SU-DHL-6 (cell line): ENCODE measurements around the gene RPS6KA6.

ENCODE experiments used
- H2AFZ ChIP-seq: fragments of 200-600 bp; sonication (generic); 2 replicates; pipeline ENCODE4 v1.6.1; 2014; ENCODE audit warnings: low read depth, mild to moderate bottlenecking, moderate library complexity, mixed read lengths, antibody characterized with exemption, low read length; ENCODE audit not compliant: severe bottlenecking
- H3F3A ChIP-seq: fragments of 200-600 bp; shearing (Covaris generic); 2 replicates; pipeline ENCODE4 v1.6.0; 2016; ENCODE audit warnings: antibody characterized with exemption, mild to moderate bottlenecking; ENCODE audit not compliant: insufficient read depth
- H3K27ac ChIP-seq: fragments of 200-600 bp; sonication (generic); 2 replicates; pipeline ENCODE4 v1.5.1; 2016; ENCODE audit warnings: low read depth, mild to moderate bottlenecking, low read length, moderate library complexity, mixed read lengths
- H3K27me3 ChIP-seq: fragments of 200-600 bp; sonication (generic), shearing (Covaris generic); 2 replicates; pipeline ENCODE4 v1.6.0; 2014; ENCODE audit warnings: mild to moderate bottlenecking, low read length
- H3K36me3 ChIP-seq: fragments of 200-600 bp; sonication (generic); 2 replicates; pipeline ENCODE4 v1.6.1; 2014; ENCODE audit warnings: mild to moderate bottlenecking, low read length, mixed read lengths
- H3K4me2 ChIP-seq: fragments of 300-600, 200-600 bp; shearing (Covaris generic), sonication (generic); 2 replicates; pipeline ENCODE4 v1.6.0; 2014; ENCODE audit warnings: low read length, low read depth, mild to moderate bottlenecking; ENCODE audit not compliant: poor library complexity, severe bottlenecking
- H3K4me3 ChIP-seq: fragments of 200-600 bp; sonication (generic); 2 replicates; pipeline ENCODE4 v1.5.1; 2014; ENCODE audit warnings: antibody characterized with exemption, low read length, mild to moderate bottlenecking, mixed read lengths; ENCODE audit not compliant: insufficient read depth, poor library complexity, severe bottlenecking
- H3K79me2 ChIP-seq: fragments of 200-600 bp; sonication (generic); 2 replicates; pipeline ENCODE4 v1.6.1; 2014; ENCODE audit warnings: mild to moderate bottlenecking, low read length, moderate library complexity; ENCODE audit not compliant: insufficient read depth
- H3K9ac ChIP-seq: fragments of 200-600 bp; sonication (generic); 2 replicates; pipeline ENCODE4 v1.7.0; 2014; ENCODE audit warnings: mild to moderate bottlenecking, low read length
- H3K9me2 ChIP-seq: fragments of 200-600 bp; sonication (generic); replicated peaks from 2 replicates; pipeline ENCODE4 v1.6.1; 2014; ENCODE audit warnings: low read length; ENCODE audit not compliant: insufficient read depth
- H3K9me3 ChIP-seq: fragments of 200-600 bp; sonication (generic); 2 replicates; pipeline ENCODE4 v1.6.1; 2014; ENCODE audit warnings: low read length, mixed read lengths; ENCODE audit not compliant: insufficient read depth
- H4K20me1 ChIP-seq: fragments of 200-600 bp; sonication (generic); 2 replicates; pipeline ENCODE4 v1.6.1; 2014; ENCODE audit warnings: low read depth, mild to moderate bottlenecking, antibody characterized with exemption, low read length, moderate library complexity, mixed read lengths
- CTCF ChIP-seq: fragments of 200-600 bp; sonication (generic); IDR thresholded peaks from one replicate; pipeline ENCODE4 v1.5.1; 2017; ENCODE audit warnings: antibody characterized with exemption, mild to moderate bottlenecking, low read length, moderate library complexity; ENCODE audit not compliant: insufficient read depth, poor library complexity, severe bottlenecking
- EZH2phosphoT487 ChIP-seq: fragments of 200-600 bp; sonication (generic), shearing (Covaris generic); conservative IDR thresholded peaks from 2 replicates; pipeline ENCODE4 v1.6.1; 2018; ENCODE audit warnings: mild to moderate bottlenecking, antibody characterized with exemption, low read length, moderate library complexity, mixed read lengths

RPS6KA6 gene

GRCh38 chrX:84187533-84188319, at the start of gene RPS6KA6:
Gene RPS6KA6 (minus strand): TSS chrX:84188199. CDS start chrX:84187899, 300 bp downstream.
- Histone ChIP-seq H3K4me3 (peak within 1 kb of the TSS; percentile 70), H2AFZ (peak within 1 kb of the TSS; percentile 93), H3K9me2 (no peaks in the 10 kb centered on the region), H3K27ac (0 out of 2 replicates have a peak within 1 kb of the TSS, but pooled peaks have one; percentile 29), H3K4me2 (peak within 1 kb of the TSS; percentile 86), H3F3A (peaks cover 3% of the 10 kb centered on the region; the same call in 1 of the 2 replicates), H4K20me1 (no peaks in the 10 kb centered on the region), H3K9ac (peak within 1 kb of the TSS; percentile 68), H3K27me3 (no peaks in the 10 kb centered on the region), H3K9me3 (no peaks in the 10 kb centered on the region), H3K36me3 (no peaks in the 10 kb centered on the region), H3K79me2 (peaks cover 8% of the 10 kb centered on the region; the same call in 1 of the 2 replicates)
- TF ChIP-seq CTCF = no peak
- TF ChIP-seq EZH2phosphoT487 = no peak

- Histone ChIP-seq H2AFZ (no peak overlapping the region), H3K27ac (no peak overlapping the region), H4K20me1 (no peaks in the 10 kb centered on the region), H3K4me3 (no peak overlapping the region), H3K27me3 (no peaks in the 10 kb centered on the region), H3K36me3 (no peaks in the 10 kb centered on the region), H3K79me2 (no peaks in the 10 kb centered on the region), H3K9me3 (no peaks in the 10 kb centered on the region), H3K9ac (no peak overlapping the region), H3K4me2 (no peak overlapping the region), H3F3A (no peaks in the 10 kb centered on the region), H3K9me2 (no peaks in the 10 kb centered on the region)
- no peak for TF ChIP-seq CTCF
- no peak for TF ChIP-seq EZH2phosphoT487
Measured at GRCh38 chrX:84224741-84225140, 36.7 kb upstream of the RPS6KA6 start.

- H3F3A ChIP-seq = no peaks in the 10 kb centered on the region
- no peak overlapping the region for H3K27ac ChIP-seq
- no peaks in the 10 kb centered on the region for H3K9me2 ChIP-seq
- H3K79me2 ChIP-seq = no peaks in the 10 kb centered on the region
- no peak overlapping the region for H3K4me3 ChIP-seq
- H2AFZ ChIP-seq = no peak overlapping the region
- no peaks in the 10 kb centered on the region for H3K36me3 ChIP-seq
- no peaks in the 10 kb centered on the region for H3K27me3 ChIP-seq
- TF ChIP-seq EZH2phosphoT487 (no peak), CTCF (no peak)
- H3K4me2 ChIP-seq = no peak overlapping the region
- no peaks in the 10 kb centered on the region for H3K9me3 ChIP-seq
- no peaks in the 10 kb centered on the region for H4K20me1 ChIP-seq
- no peak overlapping the region for H3K9ac ChIP-seq
Measured at GRCh38 chrX:84223261-84223660, 35.3 kb upstream of the RPS6KA6 start.
